ENCODE measurements around the gene ACTA2.

ACTA2 gene

GRCh38 chr10:88889559-88890337, 62.8 kb downstream of the ACTA2 start:
- no peak for DNase-seq

- no peak for DNase-seq
Measured at GRCh38 chr10:88888810-88889445, 63.6 kb downstream of the ACTA2 start.

- DNase-seq: no peak
Measured at GRCh38 chr10:88886557-88886956, 66.0 kb downstream of the ACTA2 start.

All from activated CD4-positive, CD25-positive, alpha-beta regulatory T cell (primary cell).